CD14-positive monocyte (primary cell): Measurements from ENCODE around the gene PBX3. TPM values are rescaled to one million over a fixed set of nuclear protein-coding genes. Genes with fewer than 3 reads are reported as not detected.

ENCODE experiments used
- DNase-seq, 3 donors: peaks; one replicate each; pipeline ENCODE4 v3.0.0-alpha.2; 2011 to 2022
- H2AFZ ChIP-seq: 2 replicates; pipeline ENCODE4 v1.6.0; 2012; ENCODE audit warnings: mild to moderate bottlenecking, low read depth, low read length, inconsistent platforms; ENCODE audit not compliant: insufficient read depth, poor library complexity, severe bottlenecking
- H3K27ac ChIP-seq, 2 donors: 1 replicate in 1 of 2; 2 replicates in 1 of 2; pipeline ENCODE4 v1.5.1; 2012 to 2013; ENCODE audit warnings: low read length in 2 of 2, control low read depth in 1 of 2, inconsistent platforms in 1 of 2, low read depth in 1 of 2, mild to moderate bottlenecking in 1 of 2
- H3K27me3 ChIP-seq, 2 donors: one replicate each; pipeline versions ENCODE4 v1.6.0 to v1.6.1; 2011 to 2013; ENCODE audit warnings: low read length in 2 of 2; ENCODE audit not compliant: control insufficient read depth in 2 of 2, insufficient read depth in 2 of 2
- H3K36me3 ChIP-seq, 2 donors: replicated peaks in 1 of 2; 1 replicate in 1 of 2; 2 replicates in 1 of 2; pipeline versions ENCODE4 v1.5.1 to v1.6.1; 2012 to 2013; ENCODE audit warnings: low read length in 2 of 2, control low read depth in 1 of 2, inconsistent platforms in 1 of 2, mild to moderate bottlenecking in 1 of 2; ENCODE audit not compliant: insufficient read depth in 2 of 2, control insufficient read depth in 1 of 2
- H3K4me1 ChIP-seq, 2 donors: 1 replicate in 1 of 2; 2 replicates in 1 of 2; pipeline versions ENCODE4 v1.5.1 to v1.6.1; 2012 to 2013; ENCODE audit warnings: low read length in 2 of 2, control low read depth in 1 of 2, inconsistent platforms in 1 of 2, mild to moderate bottlenecking in 1 of 2, moderate library complexity in 1 of 2; ENCODE audit not compliant: insufficient read depth in 2 of 2, control insufficient read depth in 1 of 2
- H3K4me2 ChIP-seq: replicated peaks from 2 replicates; pipeline ENCODE3; 2012; ENCODE audit warnings: low read length, moderate library complexity, mild to moderate bottlenecking; ENCODE audit not compliant: poor library complexity, severe bottlenecking; ENCODE audit errors: extremely low read depth
- H3K4me3 ChIP-seq, 3 experiments: fragments of 200-600 bp in 1 of 3; sonication (generic) in 1 of 3; replicated peaks in 1 of 3; 1 replicate in 2 of 3; 2 replicates in 1 of 3; pipeline ENCODE4 v1.5.1; 2011 to 2013; ENCODE audit warnings: low read length in 3 of 3, mild to moderate bottlenecking in 3 of 3, control low read depth in 2 of 3, low read depth in 2 of 3, inconsistent platforms in 1 of 3, moderate library complexity in 1 of 3
- H3K79me2 ChIP-seq: 2 replicates; pipeline ENCODE4 v1.6.0; 2012; ENCODE audit warnings: mild to moderate bottlenecking, control low read depth, inconsistent platforms, low read length, moderate library complexity; ENCODE audit not compliant: insufficient read depth
- H3K9ac ChIP-seq: 2 replicates; pipeline ENCODE4 v1.6.0; 2017; ENCODE audit warnings: low read length, mild to moderate bottlenecking; ENCODE audit not compliant: insufficient read depth, poor library complexity, severe bottlenecking
- H3K9me3 ChIP-seq, 2 donors: replicated peaks in 1 of 2; 1 replicate in 1 of 2; 2 replicates in 1 of 2; pipeline versions ENCODE4 v1.5.1 to v1.6.1; 2012 to 2013; ENCODE audit warnings: low read length in 2 of 2, control low read depth in 1 of 2; ENCODE audit not compliant: control insufficient read depth in 1 of 2, insufficient read depth in 1 of 2
- H4K20me1 ChIP-seq: 2 replicates; pipeline ENCODE4 v1.6.0; 2012; ENCODE audit warnings: mild to moderate bottlenecking, low read length, control low read depth, moderate library complexity; ENCODE audit not compliant: insufficient read depth
- H3K27ac Mint-ChIP-seq, 7 donors: one replicate each; pipeline ENCODE4 v1.8.0; 2020; ENCODE audit warnings: mild to moderate bottlenecking in 7 of 7, mixed read lengths in 7 of 7, moderate library complexity in 6 of 7, inconsistent platforms in 2 of 7
- H3K27me3 Mint-ChIP-seq, 3 donors: one replicate each; pipeline ENCODE4 v1.8.0; 2021 to 2022; ENCODE audit warnings: low read depth in 3 of 3, mild to moderate bottlenecking in 3 of 3, mixed read lengths in 3 of 3, moderate library complexity in 3 of 3, inconsistent platforms in 1 of 3
- H3K36me3 Mint-ChIP-seq, 2 donors: one replicate each; pipeline ENCODE4 v1.8.0; 2020; ENCODE audit warnings: mixed read lengths in 2 of 2, inconsistent platforms in 1 of 2, mild to moderate bottlenecking in 1 of 2
- H3K4me1 Mint-ChIP-seq: one replicate; pipeline ENCODE4 v1.8.0; 2020; ENCODE audit warnings: mild to moderate bottlenecking, mixed read lengths
- H3K4me3 Mint-ChIP-seq, 2 donors: one replicate each; pipeline ENCODE4 v1.8.0; 2020; ENCODE audit warnings: mild to moderate bottlenecking in 2 of 2, mixed read lengths in 2 of 2, moderate library complexity in 1 of 2
- H3K9me3 Mint-ChIP-seq, 7 donors: one replicate each; pipeline ENCODE4 v1.8.0; 2020 to 2022; ENCODE audit warnings: mixed read lengths in 7 of 7, mild to moderate bottlenecking in 6 of 7, moderate library complexity in 6 of 7, inconsistent platforms in 2 of 7
- CTCF ChIP-seq: fragments of 200-600 bp; IDR thresholded peaks from one replicate; pipeline ENCODE4 v1.8.0; 2022; ENCODE audit warnings: antibody characterized with exemption, mild to moderate bottlenecking
- WGBS: methylation state at CpG from one replicate; pipeline ENCODE4 v1.1.5; 2013; ENCODE audit warnings: missing lambda C conversion rate; ENCODE audit not compliant: insufficient coverage; 5-methylcytosine and 5-hydroxymethylcytosine counted together
- intact Hi-C, 2 donors: fragments of 100-400 bp; cut with micrococcal nuclease; formaldehyde crosslinking; loops; one replicate each; pipeline versions ENCODE4 v1.15.0 to v1.15.1; 2023
- polyA plus RNA-seq, 3 donors: library from polyadenylated mRNA; depleted of rRNA in 1 of 3; unstranded in 2 of 3; stranded (reverse) in 1 of 3; fragments of 300-500 nt in 2 of 3; fragments of >200 nt in 1 of 3; fragmentation: Illumina TruSeq in 2 of 3; gene quantifications; 1 replicate in 2 of 3; 2 replicates in 1 of 3; pipeline ENCODE4 v1.2.3, GENCODE V29; 2012 to 2021

The PBX3 gene
- polyA plus RNA-seq, 3 donors, result 6.6 to 22.7 (median 7.1) TPM

- Histone ChIP-seq H4K20me1 (no peaks in the 10 kb centered on the region), H3K27me3 (no peaks in the 10 kb centered on the region), H2AFZ (no peak overlapping the region), H3K4me3 (no peak overlapping the region), H3K4me2 (no peak overlapping the region), H3K9me3 (no peaks in the 10 kb centered on the region), H3K27ac (no peak overlapping the region), H3K9ac (no peak overlapping the region), H3K36me3 (no peaks in the 10 kb centered on the region), H3K79me2 (no peaks in the 10 kb centered on the region), H3K4me1 (no peaks in the 10 kb centered on the region)
- H3K36me3 Mint-ChIP-seq, result no peaks in the 10 kb centered on the region
- no peak for DNase-seq
- H3K4me1 Mint-ChIP-seq, result no peaks in the 10 kb centered on the region
- WGBS, result 95% methylated on average over 15 of the region's 16 CpGs
- H3K27me3 Mint-ChIP-seq, result peaks cover 0 to 2% (median 0%) of the 10 kb centered on the region in 3 donors
- no peak overlapping the region for H3K27ac Mint-ChIP-seq
- intact Hi-C loops, result no loop called here
- peak overlapping the region in 1 of 2 donors; percentile 41 for H3K4me3 Mint-ChIP-seq
- TF ChIP-seq CTCF, result no peak
- peaks cover 0 to 2% (median 0%) of the 10 kb centered on the region in 7 donors for H3K9me3 Mint-ChIP-seq
These were observed 243.1 kb downstream of the PBX3 start for GRCh38 chr9:125990186-125990792.

GRCh38 chr9:125990793-125991220 is 243.6 kb downstream of the PBX3 start:
- H3K27me3 ChIP-seq, result no peaks in the 10 kb centered on the region
- Mint-ChIP-seq H3K9me3 (peaks cover 0 to 2% (median 0%) of the 10 kb centered on the region in 7 donors), H3K27ac (no peak overlapping the region), H3K36me3 (no peaks in the 10 kb centered on the region), H3K4me1 (no peaks in the 10 kb centered on the region), H3K4me3 (peak overlapping the region in 1 of 2 donors; percentile 41), H3K27me3 (peaks cover 0 to 2% (median 0%) of the 10 kb centered on the region in 3 donors)
- H4K20me1 ChIP-seq, result no peaks in the 10 kb centered on the region
- no peaks in the 10 kb centered on the region for H3K9me3 ChIP-seq
- no peak overlapping the region for H3K4me3 ChIP-seq
- TF ChIP-seq CTCF, result no peak
- WGBS, result 91% methylated on average over 12 of the region's 12 CpGs
- H3K4me1 ChIP-seq, result no peaks in the 10 kb centered on the region
- no peak overlapping the region for H3K27ac ChIP-seq
- intact Hi-C loops, result no loop called here
- DNase-seq, result no peak
- no peak overlapping the region for H3K9ac ChIP-seq
- no peak overlapping the region for H2AFZ ChIP-seq
- H3K36me3 ChIP-seq, result no peaks in the 10 kb centered on the region
- H3K4me2 ChIP-seq, result no peak overlapping the region
- no peaks in the 10 kb centered on the region for H3K79me2 ChIP-seq
